GM21619 (cell line): Measurements from ENCODE around the gene SIGLEC9.

Experiments
- ATAC-seq: cut with Tn5 transposase; IDR thresholded peaks from one replicate; pipeline ENCODE4 v1.9.1; 2021; ENCODE audit not compliant: unreplicated experiment

The SIGLEC9 gene

GRCh38 chr19:51124729-51125128 lies at the start of gene SIGLEC9:
Gene SIGLEC9 (plus strand): TSS chr19:51124906. CDS start chr19:51124975, 69 bp downstream.
- ATAC-seq, result no peak

- no peak for ATAC-seq
Observed at GRCh38 chr19:51075998-51076397, 48.7 kb upstream of the SIGLEC9 start.

GRCh38 chr19:51076631-51077213 lies 48.0 kb upstream of the SIGLEC9 start:
- ATAC-seq, result no peak

GRCh38 chr19:51078104-51078503 lies 46.6 kb upstream of the SIGLEC9 start:
- no peak for ATAC-seq

GRCh38 chr19:51078731-51079130 lies 46.0 kb upstream of the SIGLEC9 start:
- ATAC-seq, result no peak

- no peak for ATAC-seq
Observed at GRCh38 chr19:51079481-51080110, 45.1 kb upstream of the SIGLEC9 start.

GRCh38 chr19:51081476-51081875 lies 43.2 kb upstream of the SIGLEC9 start:
- ATAC-seq, result no peak

- no peak for ATAC-seq
Observed at GRCh38 chr19:51082611-51083010, 42.1 kb upstream of the SIGLEC9 start, which contains the start of gene KLK14. Gene KLK14 (minus strand): TSS chr19:51082887. CDS start chr19:51082614, 273 bp downstream.

GRCh38 chr19:51083181-51083580 lies 41.5 kb upstream of the SIGLEC9 start:
- ATAC-seq, result no peak

GRCh38 chr19:51083783-51084182 lies 40.9 kb upstream of the SIGLEC9 start:
- ATAC-seq, result no peak

GRCh38 chr19:51084505-51084904 lies 40.2 kb upstream of the SIGLEC9 start:
- no peak for ATAC-seq

- ATAC-seq, result no peak
Observed at GRCh38 chr19:51086153-51086850, 38.4 kb upstream of the SIGLEC9 start.

GRCh38 chr19:51089786-51090185 lies 34.9 kb upstream of the SIGLEC9 start:
- ATAC-seq, result no peak

- no peak for ATAC-seq
Observed at GRCh38 chr19:51090471-51090870, 34.2 kb upstream of the SIGLEC9 start.

- no peak for ATAC-seq
Observed at GRCh38 chr19:51091126-51091525, 33.6 kb upstream of the SIGLEC9 start.

GRCh38 chr19:51091895-51092873 lies 32.5 kb upstream of the SIGLEC9 start:
- ATAC-seq, result no peak

- ATAC-seq, result no peak
Observed at GRCh38 chr19:51093101-51093500, 31.6 kb upstream of the SIGLEC9 start.

- ATAC-seq, result no peak
Observed at GRCh38 chr19:51093510-51094345, 31.0 kb upstream of the SIGLEC9 start.

- no peak for ATAC-seq
Observed at GRCh38 chr19:51094696-51095279, 29.9 kb upstream of the SIGLEC9 start.
